HEK293 (cell line): ENCODE data around the gene STAC2.

ENCODE experiments used
- CTCF ChIA-PET: fragments of 350-600 bp; formaldehyde crosslinking; extraction: SDS; loops from one replicate; lab custom pipeline; 2021; ENCODE audit warnings: antibody characterized with exemption; lab: Yijun Ruan, JAX
- POLR2A ChIA-PET: fragments of 300-600 bp; formaldehyde crosslinking; extraction: SDS; loops from one replicate; lab custom pipeline; 2020; ENCODE audit warnings: antibody characterized with exemption, inconsistent platforms; lab: Yijun Ruan, JAX
- H3K27ac ChIP-seq: fragments of 200-500 bp; sonication (Bioruptor generic); 2 replicates; pipeline ENCODE4 v1.5.1; 2014; ENCODE audit warnings: low read depth, low read length, control low read depth, inconsistent platforms; ENCODE audit errors: extremely low read depth
- H3K36me3 ChIP-seq, 2 experiments: fragments of 200-500 bp in 1 of 2; sonication (Bioruptor generic) in 1 of 2; 1 replicate in 1 of 2; 2 replicates in 1 of 2; pipeline ENCODE4 v1.5.1; 2014 to 2017; ENCODE audit warnings: inconsistent platforms in 2 of 2, low read length in 2 of 2; ENCODE audit not compliant: control insufficient read depth in 2 of 2, insufficient read depth in 1 of 2
- H3K4me1 ChIP-seq: fragments of 200-500 bp; sonication (Bioruptor generic); 2 replicates; pipeline ENCODE4 v1.5.1; 2014; ENCODE audit warnings: mild to moderate bottlenecking, low read length, inconsistent platforms; ENCODE audit not compliant: control insufficient read depth, insufficient read depth
- H3K4me3 ChIP-seq: 2 replicates; pipeline ENCODE4 v1.5.1; 2011; ENCODE audit warnings: low read depth, mild to moderate bottlenecking, control low read depth, low read length, moderate library complexity
- H3K9me3 ChIP-seq: fragments of 200-500 bp; sonication (Bioruptor generic); 2 replicates; pipeline ENCODE4 v1.5.1; 2014; ENCODE audit warnings: low read depth, low read length, inconsistent platforms; ENCODE audit not compliant: control insufficient read depth, insufficient read depth
- EGR2 ChIP-seq: fragments of 450-650 bp; formaldehyde crosslinking; IDR thresholded peaks from 2 replicates; pipeline ENCODE4 v1.5.1; 2016; ENCODE audit warnings: low read depth, missing biosample characterization, missing genetic modification characterization
- KLF1 ChIP-seq: fragments of 450-650 bp; formaldehyde crosslinking; IDR thresholded peaks from 2 replicates; pipeline ENCODE4 v1.5.1; 2016; ENCODE audit warnings: missing biosample characterization, missing genetic modification characterization
- KLF9 ChIP-seq: fragments of 450-650 bp; formaldehyde crosslinking; IDR thresholded peaks from 2 replicates; pipeline ENCODE4 v1.5.1; 2016; ENCODE audit warnings: missing biosample characterization, missing genetic modification characterization, low read depth
- SETDB1 ChIP-seq: IDR thresholded peaks from one replicate; pipeline ENCODE4 v1.6.1; 2017; ENCODE audit warnings: mild to moderate bottlenecking, low read length, moderate library complexity, mixed read lengths; ENCODE audit not compliant: insufficient read length
- SP3 ChIP-seq: fragments of 450-650 bp; formaldehyde crosslinking; IDR thresholded peaks from 2 replicates; pipeline ENCODE4 v1.5.1; 2016; ENCODE audit warnings: missing biosample characterization, missing genetic modification characterization
- ZBTB7A ChIP-seq: fragments of 450-650 bp; formaldehyde crosslinking; IDR thresholded peaks from 2 replicates; pipeline ENCODE4 v1.5.1; 2016; ENCODE audit warnings: low read depth, missing biosample characterization, missing genetic modification characterization
- ZFHX2 ChIP-seq: fragments of 450-650 bp; formaldehyde crosslinking; conservative IDR thresholded peaks from 2 replicates; pipeline ENCODE4 v1.5.1; 2016; ENCODE audit warnings: missing biosample characterization, missing genetic modification characterization
- ZFP3 ChIP-seq: fragments of 450-650 bp; formaldehyde crosslinking; IDR thresholded peaks from 2 replicates; pipeline ENCODE4 v1.5.1; 2016; ENCODE audit warnings: low read depth, missing biosample characterization, missing genetic modification characterization
- ZIC2 ChIP-seq: fragments of 450-650 bp; formaldehyde crosslinking; IDR thresholded peaks from 2 replicates; pipeline ENCODE4 v1.5.1; 2016; ENCODE audit warnings: missing biosample characterization, missing genetic modification characterization
- ZNF19 ChIP-seq: fragments of 450-650 bp; formaldehyde crosslinking; IDR thresholded peaks from 2 replicates; pipeline ENCODE4; 2016; ENCODE audit warnings: missing biosample characterization, missing genetic modification characterization, low read depth
- ZNF2 ChIP-seq: fragments of 450-650 bp; formaldehyde crosslinking; IDR thresholded peaks from 2 replicates; pipeline ENCODE4 v1.5.1; 2016; ENCODE audit warnings: missing biosample characterization, missing genetic modification characterization
- ZNF211 ChIP-seq: fragments of 450-650 bp; formaldehyde crosslinking; IDR thresholded peaks from 2 replicates; pipeline ENCODE4 v1.5.1; 2016; ENCODE audit warnings: low read depth, missing biosample characterization, missing genetic modification characterization
- ZNF23 ChIP-seq: fragments of 450-650 bp; formaldehyde crosslinking; IDR thresholded peaks from 2 replicates; pipeline ENCODE4 v1.5.1; 2016; ENCODE audit warnings: missing biosample characterization, missing genetic modification characterization, borderline replicate concordance
- ZNF266 ChIP-seq: fragments of 450-650 bp; formaldehyde crosslinking; IDR thresholded peaks from 2 replicates; pipeline ENCODE4 v1.5.1; 2016; ENCODE audit warnings: missing biosample characterization, missing genetic modification characterization, low read depth
- ZNF530 ChIP-seq: fragments of 450-650 bp; formaldehyde crosslinking; IDR thresholded peaks from 2 replicates; pipeline ENCODE4 v1.5.1; 2016; ENCODE audit warnings: low read depth, missing biosample characterization, missing genetic modification characterization
- ZNF544 ChIP-seq: fragments of 450-650 bp; formaldehyde crosslinking; IDR thresholded peaks from 2 replicates; pipeline ENCODE4 v1.5.0; 2017; ENCODE audit warnings: missing biosample characterization, missing genetic modification characterization
- ZNF76 ChIP-seq: fragments of 450-650 bp; formaldehyde crosslinking; IDR thresholded peaks from 2 replicates; pipeline ENCODE4; 2016; ENCODE audit warnings: low read depth, missing biosample characterization, missing genetic modification characterization, borderline replicate concordance
- ZNF792 ChIP-seq: fragments of 450-650 bp; formaldehyde crosslinking; IDR thresholded peaks from 2 replicates; pipeline ENCODE4 v1.5.1; 2016; ENCODE audit warnings: missing biosample characterization, missing genetic modification characterization
- ZXDB ChIP-seq: fragments of 450-650 bp; formaldehyde crosslinking; IDR thresholded peaks from 2 replicates; pipeline ENCODE4 v1.5.1; 2016; ENCODE audit warnings: missing biosample characterization, missing genetic modification characterization
- TF ChIP-seq, protein P1 (sequence below): fragments of 450-650 bp; formaldehyde crosslinking; IDR thresholded peaks from 2 replicates; pipeline ENCODE4 v1.5.1; 2016; ENCODE audit warnings: missing biosample characterization, missing genetic modification characterization
- TF ChIP-seq, protein P2 (sequence below): fragments of 450-650 bp; formaldehyde crosslinking; conservative IDR thresholded peaks from 2 replicates; pipeline ENCODE4 v1.5.1; 2016; ENCODE audit warnings: low read depth, missing biosample characterization, missing genetic modification characterization
- TF ChIP-seq, protein P3 (sequence below): fragments of 450-650 bp; formaldehyde crosslinking; IDR thresholded peaks from 2 replicates; pipeline ENCODE4 v1.5.1; 2016; ENCODE audit warnings: missing biosample characterization, missing genetic modification characterization
- TF ChIP-seq, protein P4 (sequence below): fragments of 450-650 bp; formaldehyde crosslinking; conservative IDR thresholded peaks from 2 replicates; pipeline ENCODE4 v1.5.1; 2016; ENCODE audit warnings: low read depth, missing biosample characterization, missing genetic modification characterization

The STAC2 gene

DNA sequence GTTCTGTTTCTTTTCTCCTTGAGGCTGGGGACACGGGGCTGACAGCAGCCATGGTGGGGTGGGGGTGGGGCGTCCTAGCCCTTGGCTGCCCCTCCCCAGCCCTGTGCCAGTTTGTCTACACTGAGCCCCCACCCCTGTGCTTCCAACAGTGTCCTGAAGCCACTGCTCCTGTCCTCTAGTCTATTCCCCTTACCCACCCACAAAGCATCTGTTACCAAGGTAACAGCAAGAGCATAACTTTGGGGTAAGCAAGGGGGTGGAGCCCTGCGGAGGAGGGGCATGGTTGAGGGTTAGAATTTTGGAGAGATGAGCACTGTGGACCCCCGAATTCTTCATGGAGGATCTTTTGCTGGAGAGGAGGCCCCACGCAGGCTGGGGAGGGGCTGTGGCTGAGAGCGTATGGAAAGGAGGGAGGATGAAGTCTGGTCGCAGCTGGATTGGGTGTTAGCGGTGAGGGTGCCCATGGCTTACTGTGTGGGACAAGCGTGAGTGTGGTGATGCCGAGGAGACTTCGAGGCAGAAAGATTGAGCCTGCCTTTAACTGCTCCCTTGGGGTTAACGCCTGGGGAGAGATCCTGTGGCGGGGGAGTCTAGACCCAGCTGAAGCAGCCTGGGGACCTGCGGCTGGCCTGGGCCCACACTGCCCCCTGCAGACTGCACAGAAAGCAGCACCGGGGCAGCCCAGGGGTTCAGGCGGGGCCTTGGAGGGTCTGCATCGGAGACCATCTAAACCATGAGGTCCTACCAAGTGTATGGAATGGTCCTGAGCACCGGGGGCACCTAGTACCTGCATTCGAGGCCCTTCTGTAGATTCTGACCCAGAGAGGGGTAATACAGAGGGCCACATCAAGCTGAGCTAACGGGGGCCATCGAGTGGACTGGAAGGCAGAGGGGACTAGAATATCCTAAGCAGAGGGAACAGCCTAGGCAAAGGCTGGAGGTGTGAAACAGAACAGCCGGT is 6.1 kb upstream of the STAC2 start (continued):
- TF ChIP-seq EGR2 (tag by site-specific recombination), result peak; percentile 76
- TF ChIP-seq ZXDB (tag by site-specific recombination), result no peak
- TF ChIP-seq ZNF19 (tag by site-specific recombination), result no peak
- no peak for TF ChIP-seq ZNF211 (tag by site-specific recombination)
- TF ChIP-seq ZNF23 (tag by site-specific recombination), result no peak
- 0 out of 2 replicates have a peak, but pooled peaks have one; percentile 75 for TF ChIP-seq ZBTB7A (tag by site-specific recombination)
- TF ChIP-seq, protein P1, sequence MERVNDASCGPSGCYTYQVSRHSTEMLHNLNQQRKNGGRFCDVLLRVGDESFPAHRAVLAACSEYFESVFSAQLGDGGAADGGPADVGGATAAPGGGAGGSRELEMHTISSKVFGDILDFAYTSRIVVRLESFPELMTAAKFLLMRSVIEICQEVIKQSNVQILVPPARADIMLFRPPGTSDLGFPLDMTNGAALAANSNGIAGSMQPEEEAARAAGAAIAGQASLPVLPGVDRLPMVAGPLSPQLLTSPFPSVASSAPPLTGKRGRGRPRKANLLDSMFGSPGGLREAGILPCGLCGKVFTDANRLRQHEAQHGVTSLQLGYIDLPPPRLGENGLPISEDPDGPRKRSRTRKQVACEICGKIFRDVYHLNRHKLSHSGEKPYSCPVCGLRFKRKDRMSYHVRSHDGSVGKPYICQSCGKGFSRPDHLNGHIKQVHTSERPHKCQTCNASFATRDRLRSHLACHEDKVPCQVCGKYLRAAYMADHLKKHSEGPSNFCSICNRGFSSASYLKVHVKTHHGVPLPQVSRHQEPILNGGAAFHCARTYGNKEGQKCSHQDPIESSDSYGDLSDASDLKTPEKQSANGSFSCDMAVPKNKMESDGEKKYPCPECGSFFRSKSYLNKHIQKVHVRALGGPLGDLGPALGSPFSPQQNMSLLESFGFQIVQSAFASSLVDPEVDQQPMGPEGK (tag by site-specific recombination), result peak; percentile 92
- TF ChIP-seq, protein P2, sequence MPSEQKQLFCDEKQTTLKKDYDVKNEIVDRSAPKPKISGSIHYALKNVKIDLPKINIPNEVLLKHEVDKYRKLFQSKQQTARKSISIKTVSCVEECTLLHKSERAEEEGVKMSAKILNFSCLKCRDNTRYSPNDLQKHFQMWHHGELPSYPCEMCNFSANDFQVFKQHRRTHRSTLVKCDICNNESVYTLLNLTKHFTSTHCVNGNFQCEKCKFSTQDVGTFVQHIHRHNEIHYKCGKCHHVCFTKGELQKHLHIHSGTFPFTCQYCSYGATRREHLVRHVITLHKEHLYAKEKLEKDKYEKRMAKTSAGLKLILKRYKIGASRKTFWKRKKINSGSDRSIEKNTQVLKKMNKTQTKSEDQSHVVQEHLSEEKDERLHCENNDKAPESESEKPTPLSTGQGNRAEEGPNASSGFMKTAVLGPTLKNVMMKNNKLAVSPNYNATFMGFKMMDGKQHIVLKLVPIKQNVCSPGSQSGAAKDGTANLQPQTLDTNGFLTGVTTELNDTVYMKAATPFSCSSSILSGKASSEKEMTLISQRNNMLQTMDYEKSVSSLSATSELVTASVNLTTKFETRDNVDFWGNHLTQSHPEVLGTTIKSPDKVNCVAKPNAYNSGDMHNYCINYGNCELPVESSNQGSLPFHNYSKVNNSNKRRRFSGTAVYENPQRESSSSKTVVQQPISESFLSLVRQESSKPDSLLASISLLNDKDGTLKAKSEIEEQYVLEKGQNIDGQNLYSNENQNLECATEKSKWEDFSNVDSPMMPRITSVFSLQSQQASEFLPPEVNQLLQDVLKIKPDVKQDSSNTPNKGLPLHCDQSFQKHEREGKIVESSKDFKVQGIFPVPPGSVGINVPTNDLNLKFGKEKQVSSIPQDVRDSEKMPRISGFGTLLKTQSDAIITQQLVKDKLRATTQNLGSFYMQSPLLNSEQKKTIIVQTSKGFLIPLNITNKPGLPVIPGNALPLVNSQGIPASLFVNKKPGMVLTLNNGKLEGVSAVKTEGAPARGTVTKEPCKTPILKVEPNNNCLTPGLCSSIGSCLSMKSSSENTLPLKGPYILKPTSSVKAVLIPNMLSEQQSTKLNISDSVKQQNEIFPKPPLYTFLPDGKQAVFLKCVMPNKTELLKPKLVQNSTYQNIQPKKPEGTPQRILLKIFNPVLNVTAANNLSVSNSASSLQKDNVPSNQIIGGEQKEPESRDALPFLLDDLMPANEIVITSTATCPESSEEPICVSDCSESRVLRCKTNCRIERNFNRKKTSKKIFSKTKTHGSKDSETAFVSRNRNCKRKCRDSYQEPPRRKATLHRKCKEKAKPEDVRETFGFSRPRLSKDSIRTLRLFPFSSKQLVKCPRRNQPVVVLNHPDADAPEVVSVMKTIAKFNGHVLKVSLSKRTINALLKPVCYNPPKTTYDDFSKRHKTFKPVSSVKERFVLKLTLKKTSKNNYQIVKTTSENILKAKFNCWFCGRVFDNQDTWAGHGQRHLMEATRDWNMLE (tag by site-specific recombination), result no peak
- no peak for TF ChIP-seq SETDB1
- peak; percentile 68 for TF ChIP-seq ZFHX2 (tag by site-specific recombination)
- TF ChIP-seq ZNF544, result no peak
- TF ChIP-seq, protein P3, sequence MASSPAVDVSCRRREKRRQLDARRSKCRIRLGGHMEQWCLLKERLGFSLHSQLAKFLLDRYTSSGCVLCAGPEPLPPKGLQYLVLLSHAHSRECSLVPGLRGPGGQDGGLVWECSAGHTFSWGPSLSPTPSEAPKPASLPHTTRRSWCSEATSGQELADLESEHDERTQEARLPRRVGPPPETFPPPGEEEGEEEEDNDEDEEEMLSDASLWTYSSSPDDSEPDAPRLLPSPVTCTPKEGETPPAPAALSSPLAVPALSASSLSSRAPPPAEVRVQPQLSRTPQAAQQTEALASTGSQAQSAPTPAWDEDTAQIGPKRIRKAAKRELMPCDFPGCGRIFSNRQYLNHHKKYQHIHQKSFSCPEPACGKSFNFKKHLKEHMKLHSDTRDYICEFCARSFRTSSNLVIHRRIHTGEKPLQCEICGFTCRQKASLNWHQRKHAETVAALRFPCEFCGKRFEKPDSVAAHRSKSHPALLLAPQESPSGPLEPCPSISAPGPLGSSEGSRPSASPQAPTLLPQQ (tag by site-specific recombination), result no peak
- TF ChIP-seq SP3 (tag by site-specific recombination), result peak; percentile 17; the same call in 1 of the 2 replicates
- peak; percentile 97 for TF ChIP-seq ZNF2 (tag by site-specific recombination)

DNA sequence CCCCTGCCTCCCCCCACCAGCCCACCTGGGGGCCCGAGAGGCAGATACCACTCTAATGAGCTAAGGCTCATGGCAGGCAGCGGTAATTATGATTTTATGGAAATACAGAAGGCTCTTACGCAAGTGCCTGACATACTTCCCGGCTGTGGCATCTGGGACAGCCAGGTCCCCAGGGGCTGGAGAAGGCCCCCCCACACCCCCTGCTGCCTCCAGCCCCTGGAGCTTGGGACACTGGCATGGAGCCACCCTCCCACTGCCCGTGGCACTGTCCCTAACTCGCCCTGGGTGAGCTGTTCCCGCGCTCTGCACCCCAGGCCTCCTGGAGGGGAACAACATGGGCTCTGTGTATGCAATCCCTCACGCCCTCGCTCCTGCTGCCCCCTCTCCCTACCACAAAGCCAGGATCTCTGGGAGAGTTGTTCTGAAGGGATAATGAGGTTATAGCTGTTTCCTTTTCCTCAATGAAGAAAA is 5.4 kb upstream of the STAC2 start:
- POLR2A ChIA-PET, result interaction anchor here (0.7 to 3.0 kb wide), 3 partner anchors 25 to 34 kb away, joined by 4 to 19 read pairs (median 4); partner anchors contain the start of genes CACNB1 and RPL19
- Histone ChIP-seq H3K36me3 (no peaks in the 10 kb centered on the region), H3K27ac (no peak overlapping the region), H3K9me3 (no peaks in the 10 kb centered on the region), H3K4me1 (peaks cover 11% of the 10 kb centered on the region), H3K4me3 (no peak overlapping the region)
- CTCF ChIA-PET, result interaction anchor here (0.6 to 20.9 kb wide), 11 partner anchors 8 to 392 kb away, joined by 3 to 733 read pairs (median 8); partner anchors contain the start of gene RPL19
- TF ChIP-seq KLF1 (tag by site-specific recombination), result no peak
- no peak for TF ChIP-seq ZFP3
- TF ChIP-seq, protein P4, sequence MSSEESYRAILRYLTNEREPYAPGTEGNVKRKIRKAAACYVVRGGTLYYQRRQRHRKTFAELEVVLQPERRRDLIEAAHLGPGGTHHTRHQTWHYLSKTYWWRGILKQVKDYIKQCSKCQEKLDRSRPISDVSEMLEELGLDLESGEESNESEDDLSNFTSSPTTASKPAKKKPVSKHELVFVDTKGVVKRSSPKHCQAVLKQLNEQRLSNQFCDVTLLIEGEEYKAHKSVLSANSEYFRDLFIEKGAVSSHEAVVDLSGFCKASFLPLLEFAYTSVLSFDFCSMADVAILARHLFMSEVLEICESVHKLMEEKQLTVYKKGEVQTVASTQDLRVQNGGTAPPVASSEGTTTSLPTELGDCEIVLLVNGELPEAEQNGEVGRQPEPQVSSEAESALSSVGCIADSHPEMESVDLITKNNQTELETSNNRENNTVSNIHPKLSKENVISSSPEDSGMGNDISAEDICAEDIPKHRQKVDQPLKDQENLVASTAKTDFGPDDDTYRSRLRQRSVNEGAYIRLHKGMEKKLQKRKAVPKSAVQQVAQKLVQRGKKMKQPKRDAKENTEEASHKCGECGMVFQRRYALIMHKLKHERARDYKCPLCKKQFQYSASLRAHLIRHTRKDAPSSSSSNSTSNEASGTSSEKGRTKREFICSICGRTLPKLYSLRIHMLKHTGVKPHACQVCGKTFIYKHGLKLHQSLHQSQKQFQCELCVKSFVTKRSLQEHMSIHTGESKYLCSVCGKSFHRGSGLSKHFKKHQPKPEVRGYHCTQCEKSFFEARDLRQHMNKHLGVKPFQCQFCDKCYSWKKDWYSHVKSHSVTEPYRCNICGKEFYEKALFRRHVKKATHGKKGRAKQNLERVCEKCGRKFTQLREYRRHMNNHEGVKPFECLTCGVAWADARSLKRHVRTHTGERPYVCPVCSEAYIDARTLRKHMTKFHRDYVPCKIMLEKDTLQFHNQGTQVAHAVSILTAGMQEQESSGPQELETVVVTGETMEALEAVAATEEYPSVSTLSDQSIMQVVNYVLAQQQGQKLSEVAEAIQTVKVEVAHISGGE (tag by site-specific recombination), result no peak
- TF ChIP-seq ZNF792 (tag by site-specific recombination), result no peak
- no peak for TF ChIP-seq KLF9
- peak; percentile 100 for TF ChIP-seq ZIC2 (tag by site-specific recombination)
- no peak for TF ChIP-seq ZNF530 (tag by site-specific recombination)
- TF ChIP-seq ZNF76 (tag by site-specific recombination), result peak; percentile 55; the same call in 1 of the 2 replicates
- no peak for TF ChIP-seq ZNF266 (tag by site-specific recombination)
